Pulmonary artery endothelial cell (primary cell): ENCODE measurements around the gene CRLF1. TPM values are rescaled to one million over a fixed set of nuclear protein-coding genes. Genes with fewer than 3 reads are reported as not detected.
"Not testable (repeated sequence)": the region's sequence is repeated elsewhere in the genome, so short reads cannot be mapped to it uniquely, and the experiment has no call there.

Source experiments
- DNase-seq: peaks from one replicate; pipeline ENCODE4 v3.0.0-alpha.2; 2011; ENCODE audit warnings: low read depth, low spot score
- total RNA-seq: library from RNA; depleted of rRNA; stranded (reverse); fragments of >200 nt; gene quantifications from 2 replicates; pipeline ENCODE4 v1.2.3, GENCODE V29; 2014

The CRLF1 gene
- total RNA-seq, 1 donor from 2014 or later, result not detected

GRCh38 chr19:18593367-18594095 is 13.1 kb downstream of the CRLF1 start:
- no peak for DNase-seq

- DNase-seq, result not testable (repeated sequence)
Measured at GRCh38 chr19:18592732-18593131, 13.9 kb downstream of the CRLF1 start.

GRCh38 chr19:18591735-18592385 is 14.7 kb downstream of the CRLF1 start:
- DNase-seq, result no peak

- DNase-seq, result no peak
Measured at GRCh38 chr19:18590273-18591272, 16.0 kb downstream of the CRLF1 start.

- no peak for DNase-seq
Measured at GRCh38 chr19:18589380-18590272, 17.0 kb downstream of the CRLF1 start.

GRCh38 chr19:18588611-18589379 is 17.8 kb downstream of the CRLF1 start, which contains the start of gene REX1BD:
Gene REX1BD (plus strand): TSS chr19:18588798. CDS start chr19:18588802, 4 bp downstream.
- DNase-seq, result peak; percentile 46

- no peak for DNase-seq
Measured at GRCh38 chr19:18587962-18588610, 18.5 kb downstream of the CRLF1 start.

GRCh38 chr19:18587561-18587960 is 19.0 kb downstream of the CRLF1 start:
- DNase-seq, result no peak

GRCh38 chr19:18586306-18586705 is 20.3 kb downstream of the CRLF1 start:
- DNase-seq, result no peak

- no peak for DNase-seq
Measured at GRCh38 chr19:18580311-18580710, 26.3 kb downstream of the CRLF1 start.

- DNase-seq, result no peak
Measured at GRCh38 chr19:18577365-18577914, 29.2 kb downstream of the CRLF1 start.

- DNase-seq, result no peak
Measured at GRCh38 chr19:18576383-18576782, 30.2 kb downstream of the CRLF1 start.

- DNase-seq, result no peak
Measured at GRCh38 chr19:18574691-18575291, 31.8 kb downstream of the CRLF1 start.

- peak; percentile 83 for DNase-seq
Measured at GRCh38 chr19:18571564-18572344, 34.8 kb downstream of the CRLF1 start, which contains the start of gene UBA52. Gene UBA52 (plus strand): TSS chr19:18571857. CDS start chr19:18573301, 1,444 bp downstream.

- DNase-seq, result no peak
Measured at GRCh38 chr19:18568367-18568766, 38.2 kb downstream of the CRLF1 start.

- DNase-seq, result no peak
Measured at GRCh38 chr19:18566953-18567352, 39.6 kb downstream of the CRLF1 start.

- DNase-seq, result peak; percentile 62
Measured at GRCh38 chr19:18562086-18562485, 44.5 kb downstream of the CRLF1 start.

- DNase-seq, result no peak
Measured at GRCh38 chr19:18559685-18560084, 46.9 kb downstream of the CRLF1 start.
